Measurements from ENCODE around the gene SLC23A2. TPM values are rescaled to one million over a fixed set of nuclear protein-coding genes. Genes with fewer than 3 reads are reported as not detected.

SLC23A2 gene
- polyA plus RNA-seq, 2 donors, result 3.1 TPM

GRCh38 chr20:4901031-4901818 is 100.1 kb downstream of the SLC23A2 start:
- Histone ChIP-seq H3K9me3 (ENCODE audit: control insufficient read depth in 2 of 2, insufficient read depth in 1 of 2, low read depth in 1 of 2, low read length in 1 of 2) (no peaks in the 10 kb centered on the region), H3K27ac (ENCODE audit: low read depth in 2 of 2, low read length in 1 of 2) (peak overlapping the region in 1 of 2 donors; percentile 67), H3K36me3 (ENCODE audit: control insufficient read depth in 2 of 2, insufficient read depth in 2 of 2, low read length in 1 of 2) (peaks cover 2 to 9% of the 10 kb centered on the region in 2 donors), H3K4me1 (ENCODE audit: control insufficient read depth in 2 of 2, insufficient read depth in 2 of 2, low read length in 1 of 2) (peaks cover 11 to 29% of the 10 kb centered on the region in 2 donors), H3K27me3 (ENCODE audit: control insufficient read depth in 1 of 2, insufficient read depth in 2 of 2, low read length in 2 of 2) (no peaks in the 10 kb centered on the region), H3K4me3 (ENCODE audit: low read depth in 1 of 2, low read length in 2 of 2) (no peak overlapping the region)
- 80 to 84% methylated on average over 14 of the region's 14 CpGs for WGBS, 2 donors

- H3K27ac ChIP-seq (ENCODE audit: low read depth in 2 of 2, low read length in 1 of 2), result peak overlapping the region; percentile 69 to 86
- 40 to 47% methylated on average over 14 of the region's 14 CpGs for WGBS, 2 donors
- no peak overlapping the region for H3K4me3 ChIP-seq (ENCODE audit: low read depth in 1 of 2, low read length in 2 of 2)
- H3K9me3 ChIP-seq (ENCODE audit: control insufficient read depth in 2 of 2, insufficient read depth in 1 of 2, low read depth in 1 of 2, low read length in 1 of 2), result no peaks in the 10 kb centered on the region
- peaks cover 2 to 10% of the 10 kb centered on the region in 2 donors for H3K36me3 ChIP-seq (ENCODE audit: control insufficient read depth in 2 of 2, insufficient read depth in 2 of 2, low read length in 1 of 2)
- H3K27me3 ChIP-seq (ENCODE audit: control insufficient read depth in 1 of 2, insufficient read depth in 2 of 2, low read length in 2 of 2), result no peaks in the 10 kb centered on the region
- peaks cover 11 to 27% of the 10 kb centered on the region in 2 donors for H3K4me1 ChIP-seq (ENCODE audit: control insufficient read depth in 2 of 2, insufficient read depth in 2 of 2, low read length in 1 of 2)
Measured at GRCh38 chr20:4898282-4899244, 102.7 kb downstream of the SLC23A2 start.

- WGBS, 2 donors, result 91 to 94% methylated on average over 4 of the region's 4 CpGs
- Histone ChIP-seq H3K4me3 (ENCODE audit: low read depth in 1 of 2, low read length in 2 of 2) (no peak overlapping the region), H3K36me3 (ENCODE audit: control insufficient read depth in 2 of 2, insufficient read depth in 2 of 2, low read length in 1 of 2) (peaks cover 2 to 10% of the 10 kb centered on the region in 2 donors), H3K4me1 (ENCODE audit: control insufficient read depth in 2 of 2, insufficient read depth in 2 of 2, low read length in 1 of 2) (peaks cover 11 to 27% of the 10 kb centered on the region in 2 donors), H3K27ac (ENCODE audit: low read depth in 2 of 2, low read length in 1 of 2) (peak overlapping the region; percentile 40 to 86), H3K9me3 (ENCODE audit: control insufficient read depth in 2 of 2, insufficient read depth in 1 of 2, low read depth in 1 of 2, low read length in 1 of 2) (no peaks in the 10 kb centered on the region), H3K27me3 (ENCODE audit: control insufficient read depth in 1 of 2, insufficient read depth in 2 of 2, low read length in 2 of 2) (no peaks in the 10 kb centered on the region)
Measured at GRCh38 chr20:4897600-4897999, 103.7 kb downstream of the SLC23A2 start.

GRCh38 chr20:4896971-4897497 is 104.3 kb downstream of the SLC23A2 start:
- Histone ChIP-seq H3K4me3 (ENCODE audit: low read depth in 1 of 2, low read length in 2 of 2) (no peak overlapping the region), H3K27ac (ENCODE audit: low read depth in 2 of 2, low read length in 1 of 2) (no peak overlapping the region), H3K27me3 (ENCODE audit: control insufficient read depth in 1 of 2, insufficient read depth in 2 of 2, low read length in 2 of 2) (no peaks in the 10 kb centered on the region), H3K4me1 (ENCODE audit: control insufficient read depth in 2 of 2, insufficient read depth in 2 of 2, low read length in 1 of 2) (peaks cover 11 to 27% of the 10 kb centered on the region in 2 donors), H3K9me3 (ENCODE audit: control insufficient read depth in 2 of 2, insufficient read depth in 1 of 2, low read depth in 1 of 2, low read length in 1 of 2) (no peaks in the 10 kb centered on the region), H3K36me3 (ENCODE audit: control insufficient read depth in 2 of 2, insufficient read depth in 2 of 2, low read length in 1 of 2) (peaks cover 2 to 10% of the 10 kb centered on the region in 2 donors)
- WGBS, 2 donors, result 85 to 88% methylated on average over 9 of the region's 9 CpGs

GRCh38 chr20:4896119-4896702 is 105.1 kb downstream of the SLC23A2 start:
- Histone ChIP-seq H3K36me3 (ENCODE audit: control insufficient read depth in 2 of 2, insufficient read depth in 2 of 2, low read length in 1 of 2) (peaks cover 0 to 13% of the 10 kb centered on the region in 2 donors), H3K4me1 (ENCODE audit: control insufficient read depth in 2 of 2, insufficient read depth in 2 of 2, low read length in 1 of 2) (peaks cover 9 to 25% of the 10 kb centered on the region in 2 donors), H3K27me3 (ENCODE audit: control insufficient read depth in 1 of 2, insufficient read depth in 2 of 2, low read length in 2 of 2) (no peaks in the 10 kb centered on the region), H3K27ac (ENCODE audit: low read depth in 2 of 2, low read length in 1 of 2) (no peak overlapping the region), H3K4me3 (ENCODE audit: low read depth in 1 of 2, low read length in 2 of 2) (no peak overlapping the region), H3K9me3 (ENCODE audit: control insufficient read depth in 2 of 2, insufficient read depth in 1 of 2, low read depth in 1 of 2, low read length in 1 of 2) (no peaks in the 10 kb centered on the region)
- WGBS, 2 donors, result 90 to 93% methylated on average over 16 of the region's 16 CpGs

GRCh38 chr20:4894981-4895381 is 106.3 kb downstream of the SLC23A2 start:
- Histone ChIP-seq H3K4me1 (ENCODE audit: control insufficient read depth in 2 of 2, insufficient read depth in 2 of 2, low read length in 1 of 2) (peaks cover 9 to 25% of the 10 kb centered on the region in 2 donors), H3K36me3 (ENCODE audit: control insufficient read depth in 2 of 2, insufficient read depth in 2 of 2, low read length in 1 of 2) (peaks cover 0 to 13% of the 10 kb centered on the region in 2 donors), H3K4me3 (ENCODE audit: low read depth in 1 of 2, low read length in 2 of 2) (no peak overlapping the region), H3K27me3 (ENCODE audit: control insufficient read depth in 1 of 2, insufficient read depth in 2 of 2, low read length in 2 of 2) (no peaks in the 10 kb centered on the region), H3K9me3 (ENCODE audit: control insufficient read depth in 2 of 2, insufficient read depth in 1 of 2, low read depth in 1 of 2, low read length in 1 of 2) (no peaks in the 10 kb centered on the region), H3K27ac (ENCODE audit: low read depth in 2 of 2, low read length in 1 of 2) (no peak overlapping the region)
- WGBS, 2 donors, result 90% methylated on average over 8 of the region's 8 CpGs

GRCh38 chr20:4894409-4894808 is 106.9 kb downstream of the SLC23A2 start:
- WGBS, 2 donors, result 84 to 86% methylated on average over 3 of the region's 3 CpGs

GRCh38 chr20:4893709-4894108 is 107.6 kb downstream of the SLC23A2 start:
- Histone ChIP-seq H3K27me3 (ENCODE audit: control insufficient read depth in 1 of 2, insufficient read depth in 2 of 2, low read length in 2 of 2) (no peaks in the 10 kb centered on the region), H3K36me3 (ENCODE audit: control insufficient read depth in 2 of 2, insufficient read depth in 2 of 2, low read length in 1 of 2) (peaks cover 0 to 10% of the 10 kb centered on the region in 2 donors), H3K27ac (ENCODE audit: low read depth in 2 of 2, low read length in 1 of 2) (no peak overlapping the region), H3K9me3 (ENCODE audit: control insufficient read depth in 2 of 2, insufficient read depth in 1 of 2, low read depth in 1 of 2, low read length in 1 of 2) (no peaks in the 10 kb centered on the region), H3K4me1 (ENCODE audit: control insufficient read depth in 2 of 2, insufficient read depth in 2 of 2, low read length in 1 of 2) (peaks cover 2 to 17% of the 10 kb centered on the region in 2 donors), H3K4me3 (ENCODE audit: low read depth in 1 of 2, low read length in 2 of 2) (no peak overlapping the region)
- WGBS, 2 donors, result 91 to 95% methylated on average over 7 of the region's 7 CpGs

More at GRCh38 chr20:4894409-4894808, 106.9 kb downstream of the SLC23A2 start:
- Histone ChIP-seq H3K36me3 (ENCODE audit: control insufficient read depth in 2 of 2, insufficient read depth in 2 of 2, low read length in 1 of 2) (peaks cover 0 to 12% of the 10 kb centered on the region in 2 donors), H3K4me1 (ENCODE audit: control insufficient read depth in 2 of 2, insufficient read depth in 2 of 2, low read length in 1 of 2) (peaks cover 7 to 24% of the 10 kb centered on the region in 2 donors), H3K9me3 (ENCODE audit: control insufficient read depth in 2 of 2, insufficient read depth in 1 of 2, low read depth in 1 of 2, low read length in 1 of 2) (no peaks in the 10 kb centered on the region), H3K27ac (ENCODE audit: low read depth in 2 of 2, low read length in 1 of 2) (no peak overlapping the region), H3K27me3 (ENCODE audit: control insufficient read depth in 1 of 2, insufficient read depth in 2 of 2, low read length in 2 of 2) (no peaks in the 10 kb centered on the region), H3K4me3 (ENCODE audit: low read depth in 1 of 2, low read length in 2 of 2) (no peak overlapping the region)

- Histone ChIP-seq H3K4me3 (ENCODE audit: low read depth in 1 of 2, low read length in 2 of 2) (no peak overlapping the region), H3K9me3 (ENCODE audit: control insufficient read depth in 2 of 2, insufficient read depth in 1 of 2, low read depth in 1 of 2, low read length in 1 of 2) (no peaks in the 10 kb centered on the region), H3K27ac (ENCODE audit: low read depth in 2 of 2, low read length in 1 of 2) (no peak overlapping the region), H3K4me1 (ENCODE audit: control insufficient read depth in 2 of 2, insufficient read depth in 2 of 2, low read length in 1 of 2) (peaks cover 0 to 3% of the 10 kb centered on the region in 2 donors), H3K27me3 (ENCODE audit: control insufficient read depth in 1 of 2, insufficient read depth in 2 of 2, low read length in 2 of 2) (no peaks in the 10 kb centered on the region), H3K36me3 (ENCODE audit: control insufficient read depth in 2 of 2, insufficient read depth in 2 of 2, low read length in 1 of 2) (peaks cover 0 to 10% of the 10 kb centered on the region in 2 donors)
- 94 to 97% methylated on average over 6 of the region's 6 CpGs for WGBS, 2 donors
Measured at GRCh38 chr20:4891997-4892396, 109.3 kb downstream of the SLC23A2 start.

All from esophagus (tissue), 2 donors.